Mucosa of gallbladder (tissue), 1 donor: Measurements from ENCODE around the gene NEK4. TPM values are rescaled to one million over a fixed set of nuclear protein-coding genes. Genes with fewer than 3 reads are reported as not detected.
"Not testable (repeated sequence)": the region's sequence is repeated elsewhere in the genome, so short reads cannot be mapped to it uniquely, and the experiment has no call there.

ENCODE experiments used
- DNase-seq: peaks from one replicate; pipeline ENCODE4 v3.0.0-alpha.2; 2020; ENCODE audit warnings: low spot score
- total RNA-seq: library from RNA; stranded (reverse); gene quantifications from one replicate; pipeline ENCODE4 v1.2.1, GENCODE V29; 2021
- donor health status: DM: no; HTN: no; CAD: no.

NEK4 gene
- total RNA-seq, 1 donor from 2014 or later, result 40.1 TPM

DNA sequence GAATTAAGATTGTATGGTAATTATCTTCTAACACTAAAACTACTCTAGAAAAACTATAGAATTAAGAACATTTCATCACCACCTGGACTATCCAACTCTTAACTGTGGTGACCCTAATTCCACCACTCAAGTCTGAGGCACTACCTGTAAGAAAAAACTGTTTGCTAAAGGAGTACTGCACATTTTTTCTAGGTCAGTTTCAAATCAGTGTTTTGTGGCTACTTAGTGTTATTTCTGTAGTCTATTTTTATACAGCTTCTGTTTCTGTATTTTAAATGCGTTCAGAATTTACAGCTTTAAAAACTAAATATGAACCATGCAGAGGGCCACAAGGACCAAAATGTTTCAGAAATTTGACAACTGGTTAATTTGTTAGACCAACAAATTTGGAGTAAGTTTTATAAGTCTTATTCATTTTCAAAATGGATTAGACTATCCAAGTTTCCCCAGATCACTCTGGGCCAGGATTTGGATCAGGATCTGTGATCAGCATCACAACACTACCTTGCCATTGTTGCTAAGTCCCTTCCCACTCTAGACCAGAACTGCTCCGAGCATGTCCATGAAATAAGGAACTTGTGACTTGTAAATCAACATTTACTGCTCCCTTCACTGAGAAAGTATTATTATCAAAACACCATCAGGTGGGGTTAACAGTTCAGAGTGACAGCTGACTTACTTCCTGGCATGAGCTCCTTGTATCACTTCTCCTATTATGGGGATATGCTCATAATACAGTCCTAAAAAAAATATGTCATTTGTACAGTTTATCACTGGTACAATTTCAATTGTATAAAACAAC is 73.7 kb downstream of the NEK4 start:
- DNase-seq, result no peak

DNA sequence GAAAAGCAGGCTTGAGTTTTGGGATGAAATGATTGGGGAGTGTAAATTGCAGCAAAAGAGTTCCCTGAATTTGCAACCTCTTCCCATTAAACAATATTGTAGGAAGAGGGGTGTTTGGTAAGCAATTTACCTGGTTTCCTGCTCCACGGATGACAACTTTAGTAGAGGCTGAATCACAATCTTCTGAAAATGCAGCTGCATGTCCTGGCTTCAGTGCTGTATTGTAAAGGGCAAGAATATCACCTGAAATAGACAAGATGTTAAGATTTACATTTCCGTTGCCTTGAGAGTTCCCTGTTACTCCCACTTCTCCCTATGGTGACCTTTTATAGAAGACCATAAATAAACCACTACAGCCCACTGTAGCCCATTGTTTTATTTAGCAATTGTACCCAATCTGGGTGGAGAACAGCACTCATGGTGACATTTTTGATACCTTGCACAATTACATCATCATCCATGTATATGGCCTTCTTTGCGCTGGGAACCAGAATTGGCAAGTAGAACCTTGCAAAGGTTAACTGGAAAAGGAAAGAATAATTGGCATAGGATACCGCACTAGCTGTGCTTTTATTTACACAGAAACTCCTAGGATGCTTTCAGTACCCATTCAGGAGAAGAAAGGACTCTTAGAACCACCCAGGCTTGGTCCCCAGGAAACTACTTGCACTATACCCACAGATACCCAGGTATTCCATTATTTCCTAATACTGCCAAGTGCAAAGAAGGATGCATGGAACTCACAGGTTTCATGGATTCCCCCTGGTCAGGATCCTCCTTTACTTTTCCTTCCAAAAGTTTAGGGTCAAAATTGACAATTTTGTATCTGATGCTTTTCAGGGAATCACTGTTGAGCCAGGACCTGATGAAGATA is 74.7 kb downstream of the NEK4 start:
- no peak for DNase-seq

DNA sequence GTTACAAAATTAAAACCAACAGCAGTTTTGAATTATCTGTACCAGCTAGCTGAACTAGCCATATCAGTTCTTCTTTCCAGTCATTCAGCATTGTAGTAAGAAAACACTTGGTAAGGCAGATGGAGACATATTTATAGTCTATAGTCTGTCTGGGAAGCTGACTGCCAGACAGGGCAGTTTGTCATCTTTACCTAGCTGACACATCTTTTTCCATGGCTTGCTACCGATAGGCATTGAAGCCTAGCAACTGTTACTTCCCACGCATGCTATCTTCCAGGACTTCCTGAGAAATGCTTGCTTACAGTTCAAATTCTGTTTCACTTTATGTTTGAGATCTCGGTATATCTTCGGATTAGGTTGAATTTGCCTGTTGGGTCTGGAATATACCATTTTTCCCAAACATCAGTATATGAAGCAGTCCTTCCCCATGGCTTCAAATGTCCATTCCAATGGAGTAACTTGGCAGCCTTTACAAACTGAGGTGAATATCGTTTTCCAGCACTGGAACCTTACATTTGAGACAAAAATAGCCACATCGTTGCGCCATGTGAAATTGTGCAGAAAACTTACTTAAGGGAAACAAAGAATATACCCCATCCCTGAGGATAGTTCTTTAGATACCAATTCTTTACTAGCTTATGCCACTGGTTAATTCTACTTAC is 76.1 kb downstream of the NEK4 start:
- DNase-seq, result no peak

DNA sequence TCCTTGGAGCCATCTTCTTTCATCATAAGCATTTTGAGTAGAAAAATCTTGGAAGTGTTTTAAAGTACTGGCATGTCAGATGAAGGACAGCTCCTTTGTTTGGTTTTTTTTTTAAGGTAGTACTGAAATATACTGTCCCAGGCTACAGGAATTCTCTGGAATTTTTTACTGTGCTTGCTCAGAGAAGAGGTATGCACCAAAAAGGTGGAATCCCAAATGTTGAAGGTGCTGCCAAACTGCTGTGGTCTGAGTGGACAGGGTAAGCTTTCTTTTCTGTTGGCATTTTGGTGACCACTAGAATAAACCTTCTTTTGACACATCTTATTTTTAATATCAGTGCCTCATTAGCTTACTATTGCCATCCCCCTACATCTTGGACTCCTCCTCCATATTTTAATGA is 77.7 kb downstream of the NEK4 start:
- no peak for DNase-seq

DNA sequence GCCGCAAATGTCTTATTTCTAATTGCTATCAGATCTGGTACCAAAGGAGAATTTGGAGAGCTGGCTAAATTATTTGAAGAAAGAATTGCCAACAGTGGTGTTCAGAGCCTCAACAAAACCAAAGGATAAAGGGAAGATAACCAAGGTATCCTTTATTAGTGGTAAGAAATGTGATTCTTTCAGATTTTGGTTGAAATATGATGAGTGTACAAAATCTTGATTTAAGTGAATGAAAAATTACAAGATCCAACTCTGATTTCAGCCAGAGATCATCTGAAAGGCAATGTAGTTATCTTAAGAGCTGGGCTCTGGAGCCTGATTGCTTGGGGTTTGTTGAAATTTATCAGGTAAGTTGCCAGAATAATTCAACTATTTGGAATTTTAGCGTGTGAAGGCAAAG is 80.2 kb downstream of the NEK4 start:
- no peak for DNase-seq

- DNase-seq, result no peak
These were observed 81.6 kb downstream of the NEK4 start for GRCh38 chr3:52689151-52689550.

GRCh38 chr3:52688266-52688665 is 82.5 kb downstream of the NEK4 start:
- DNase-seq, result no peak

DNA sequence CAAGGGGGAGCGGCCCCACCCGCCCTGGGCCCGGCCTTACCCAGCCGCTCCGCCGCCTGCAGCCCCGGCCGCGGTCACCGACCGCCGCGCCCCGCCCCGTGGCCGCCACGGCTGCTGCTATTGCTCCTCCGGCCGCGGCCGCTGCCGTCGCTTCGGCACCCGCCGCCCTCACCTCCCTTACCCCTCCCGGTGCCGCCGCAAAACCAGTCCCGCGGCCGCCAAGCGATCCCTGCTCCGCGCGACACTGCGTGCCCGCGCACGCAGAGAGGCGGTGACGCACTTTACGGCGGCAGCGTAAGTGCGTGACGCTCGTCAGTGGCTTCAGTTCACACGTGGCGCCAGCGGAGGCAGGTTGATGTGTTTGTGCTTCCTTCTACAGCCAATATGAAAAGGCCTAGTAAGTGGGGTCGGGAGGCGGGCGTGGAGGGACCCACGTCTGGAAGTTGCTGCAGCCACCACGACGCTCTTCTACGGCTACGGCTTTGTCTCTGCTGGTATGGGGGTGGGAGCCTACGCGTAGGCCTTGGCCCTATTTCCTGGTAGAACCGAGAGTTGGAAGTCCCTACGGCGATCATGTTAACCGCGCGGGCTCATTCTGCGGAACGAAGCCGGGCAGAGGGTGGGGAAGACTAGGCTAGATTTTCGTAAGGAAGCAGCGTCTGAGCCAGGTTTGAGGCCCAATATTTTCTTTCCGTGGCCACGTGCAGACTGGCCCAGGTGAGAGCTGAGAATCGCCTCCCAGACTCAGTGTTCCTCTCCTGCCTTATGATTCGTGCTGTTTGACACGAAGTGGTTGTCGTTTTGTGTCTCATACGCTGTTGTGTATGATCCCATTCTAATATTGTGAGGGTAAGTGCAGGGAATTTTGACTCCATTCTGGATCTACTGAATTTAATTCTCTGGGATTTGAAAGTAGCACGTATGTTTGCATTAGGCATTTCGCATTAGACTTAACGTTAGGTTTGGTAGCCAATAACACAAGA is 84.7 kb downstream of the NEK4 start, which contains the start of the genes GNL3 and PBRM1:
Gene GNL3, plus strand, starts transcription at position 324 of the 983 bp plus-strand sequence. Its CDS starts 61 bp downstream, at position 385.
Gene PBRM1, minus strand, starts transcription at position 205 of the 983 bp plus-strand sequence.
- peak; percentile 94 for DNase-seq

GRCh38 chr3:52685285-52685708 is 85.4 kb downstream of the NEK4 start:
- DNase-seq, result peak; percentile 71

- no peak for DNase-seq
These were observed 86.6 kb downstream of the NEK4 start for GRCh38 chr3:52684184-52684583.

DNA sequence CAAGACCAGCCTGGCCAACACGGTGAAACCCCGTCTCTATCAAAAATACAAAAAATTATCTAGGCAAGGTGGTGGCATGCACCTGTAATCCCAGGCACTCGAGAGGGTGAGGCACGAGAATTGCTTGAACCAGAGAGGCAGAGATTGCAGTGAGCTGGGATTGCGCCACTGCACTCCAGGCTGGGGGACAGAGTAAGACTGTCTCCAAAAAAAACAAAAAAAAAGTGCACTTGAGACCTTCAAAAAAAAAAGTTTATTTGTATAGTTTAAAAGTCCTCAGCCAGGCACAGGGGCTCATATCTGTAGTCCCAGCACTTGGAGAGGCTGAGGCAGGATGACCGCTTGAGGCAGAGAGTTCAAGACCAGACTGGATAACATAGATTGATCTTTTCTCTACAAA is 87.1 kb downstream of the NEK4 start:
- no peak for DNase-seq

GRCh38 chr3:52682016-52682415 is 88.7 kb downstream of the NEK4 start:
- DNase-seq, result peak; percentile 21

DNA sequence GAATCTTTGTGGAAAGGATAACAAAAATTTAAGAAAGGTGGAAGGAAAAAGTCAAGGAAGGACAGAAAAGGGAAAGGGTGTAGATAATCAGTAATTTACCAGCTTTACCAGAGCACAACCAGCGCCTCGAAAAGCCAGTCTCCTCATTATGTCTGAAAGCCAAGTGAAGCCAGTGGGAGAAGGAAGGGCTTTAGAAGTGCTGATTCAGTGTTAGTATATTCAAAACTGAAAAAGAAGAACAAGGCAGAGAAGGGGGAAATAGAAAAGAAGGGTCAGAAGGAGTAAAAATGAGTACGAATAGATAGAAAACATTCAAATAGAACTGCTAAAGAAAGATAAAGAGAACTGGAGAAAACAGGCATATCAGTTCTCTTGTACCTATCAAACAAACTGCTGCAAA is 89.1 kb downstream of the NEK4 start:
- no peak for DNase-seq

GRCh38 chr3:52679811-52680210 is 90.9 kb downstream of the NEK4 start:
- DNase-seq, result no peak

DNA sequence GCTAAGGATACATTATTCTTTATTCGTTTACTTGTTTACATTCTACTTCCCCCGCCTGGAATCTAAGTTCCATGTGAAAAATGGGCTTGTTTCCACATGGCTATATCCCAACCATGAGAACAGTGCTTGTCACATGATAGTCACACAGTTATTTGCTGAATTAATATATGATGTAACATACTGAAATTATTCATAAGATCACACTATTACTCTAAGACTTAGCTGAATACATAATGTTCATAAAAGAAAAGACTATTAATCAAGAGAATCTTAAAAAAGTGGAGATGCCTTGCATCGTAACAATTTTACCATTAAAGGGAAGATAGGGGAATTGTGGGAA is 91.6 kb downstream of the NEK4 start:
- no peak for DNase-seq

GRCh38 chr3:52678265-52679198 is 92.2 kb downstream of the NEK4 start:
- no peak for DNase-seq

DNA sequence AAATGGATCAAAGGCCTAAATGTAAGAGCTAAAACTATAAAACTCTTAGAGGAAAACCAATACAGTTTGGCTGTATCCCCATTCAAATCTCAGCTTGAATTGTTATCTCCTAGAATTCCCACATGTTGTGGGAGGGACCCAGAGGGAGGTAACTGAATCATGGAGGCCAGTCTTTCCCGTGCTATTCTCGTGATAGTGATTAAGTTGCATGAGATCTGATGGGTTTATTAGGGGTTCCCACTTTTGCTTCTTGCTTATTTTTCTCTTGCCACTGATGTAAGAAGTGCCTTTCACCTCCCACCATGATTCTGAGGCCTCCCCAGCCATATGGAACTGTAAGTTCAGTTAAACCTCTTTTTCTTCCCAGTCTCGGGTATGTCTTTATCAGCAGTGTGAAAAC is 94.5 kb downstream of the NEK4 start:
- not testable (repeated sequence) for DNase-seq

DNA sequence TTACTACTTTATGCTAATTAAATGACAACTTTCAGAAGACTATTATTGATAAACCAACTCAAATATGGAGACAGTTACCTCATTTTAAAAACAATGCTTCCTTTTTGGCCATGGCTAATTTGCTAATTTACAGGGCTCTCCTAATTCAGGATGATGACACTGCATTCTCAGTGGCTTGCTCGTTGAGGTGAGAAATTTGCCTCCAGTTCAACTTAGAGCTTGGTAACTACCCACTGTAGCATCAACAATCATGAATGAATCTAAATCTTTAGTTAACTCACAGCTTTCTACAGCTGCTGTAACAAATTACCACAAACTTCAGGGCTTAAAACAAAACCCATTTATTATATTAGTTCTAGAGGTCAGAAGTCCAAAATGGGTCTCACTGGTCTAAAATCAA is 99.1 kb downstream of the NEK4 start:
- no peak for DNase-seq

DNA sequence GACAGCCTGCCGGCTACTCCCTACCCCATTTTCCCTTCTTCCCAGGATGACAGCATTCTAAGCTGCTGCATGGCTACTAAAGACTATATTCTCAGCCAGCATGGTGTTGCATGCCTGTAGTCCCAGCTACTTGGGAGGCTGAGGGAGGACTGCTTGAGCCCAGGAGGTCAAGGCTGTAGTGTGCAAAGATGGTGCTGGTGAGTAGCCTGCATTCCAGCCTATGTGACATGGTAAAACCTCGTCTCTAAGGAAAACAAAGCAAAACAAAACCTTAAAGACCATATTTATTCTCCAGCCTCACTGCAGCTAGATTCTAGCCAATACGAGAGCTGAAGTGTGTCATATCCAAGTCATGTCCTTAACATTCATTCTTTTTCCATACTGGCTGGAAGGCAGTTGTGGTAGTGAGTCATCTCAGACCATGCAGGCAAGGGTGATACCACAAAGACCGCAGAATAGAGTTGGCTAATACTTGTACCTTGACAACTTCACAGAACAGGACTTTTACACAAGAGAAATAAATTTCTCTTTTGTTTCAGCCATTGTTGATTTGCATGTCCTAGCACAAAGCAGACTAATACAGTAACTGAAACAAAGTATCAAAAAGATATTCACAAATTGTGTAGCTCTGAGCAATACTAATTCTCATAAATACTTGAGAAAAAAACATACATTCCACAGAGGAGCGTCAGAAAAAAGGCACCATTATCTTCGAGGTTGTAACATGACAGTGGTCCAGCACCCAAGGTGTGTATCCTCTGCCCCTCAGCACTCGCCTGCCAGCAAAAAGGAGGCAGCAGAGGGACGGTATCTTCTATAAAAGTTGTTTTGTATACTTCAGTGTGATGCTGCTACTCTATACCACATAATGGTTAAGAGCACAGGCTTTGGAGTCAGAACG is 99.9 kb downstream of the NEK4 start:
- DNase-seq, result no peak
